HEK293 (cell line): Measurements from ENCODE around the gene VCX3B.

ENCODE experiments used
- CTCF ChIP-seq: fragments of 450-650 bp; formaldehyde crosslinking; IDR thresholded peaks from 2 replicates; pipeline ENCODE4 v1.5.1; 2016; ENCODE audit warnings: missing biosample characterization, missing genetic modification characterization
- KLF8 ChIP-seq: fragments of 450-650 bp; formaldehyde crosslinking; IDR thresholded peaks from 2 replicates; pipeline ENCODE4 v1.5.1; 2016; ENCODE audit warnings: missing biosample characterization, missing genetic modification characterization

GRCh38 chrX:8462488-8462887, 2.1 kb upstream of the VCX3B start:
- TF ChIP-seq CTCF (tag by site-specific recombination) (no peak), KLF8 (no peak)
